Colon (tissue), 2 donors: ENCODE measurements around the gene COMMD4.
"Not testable (repeated sequence)": the region's sequence is repeated elsewhere in the genome, so short reads cannot be mapped to it uniquely, and the experiment has no call there.

Experiments
- FAIRE-seq: peaks from 2 replicates; lab custom pipeline; 2012; peaks lifted over from hg19 to GRCh38; lab: Jason Lieb, UNC
- donor health status: control.
- donor health status: control.

COMMD4 gene

DNA sequence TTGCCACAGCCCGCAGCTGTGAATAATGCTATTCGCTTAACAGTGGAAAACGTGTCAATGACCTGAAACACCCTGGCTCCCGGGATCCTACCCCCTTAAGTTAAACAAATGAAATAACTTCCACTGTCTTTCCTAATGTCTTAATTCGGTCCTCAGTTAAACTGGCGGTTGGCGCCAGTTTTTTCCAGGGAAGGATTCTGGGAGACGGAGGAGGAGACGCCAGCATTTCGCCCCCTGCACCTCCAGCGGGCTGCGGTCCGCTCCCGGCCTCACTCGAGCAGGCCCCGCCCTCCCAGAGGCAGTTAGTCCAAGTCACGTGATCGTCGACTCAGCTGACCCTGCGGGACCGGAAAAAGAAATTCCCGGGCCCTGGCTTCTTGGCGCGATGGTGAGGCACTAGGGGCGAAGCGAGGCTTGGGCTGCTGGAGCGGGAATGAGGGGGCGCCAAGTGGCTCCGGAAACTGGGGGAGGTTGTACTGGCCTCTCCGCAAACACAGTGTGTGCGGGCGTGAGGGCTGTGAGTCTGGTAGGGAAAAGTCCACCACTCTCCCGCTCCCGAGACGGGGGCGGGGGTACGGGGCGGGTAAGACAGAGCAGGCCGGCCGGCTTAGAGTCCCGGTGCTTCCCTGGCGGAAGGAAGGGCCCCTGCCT is at the start of gene COMMD4:
TSS of gene COMMD4 (plus strand) at position 359 of the 651 bp plus-strand sequence. CDS start at position 386, 27 bp downstream.
- no peak for FAIRE-seq

DNA sequence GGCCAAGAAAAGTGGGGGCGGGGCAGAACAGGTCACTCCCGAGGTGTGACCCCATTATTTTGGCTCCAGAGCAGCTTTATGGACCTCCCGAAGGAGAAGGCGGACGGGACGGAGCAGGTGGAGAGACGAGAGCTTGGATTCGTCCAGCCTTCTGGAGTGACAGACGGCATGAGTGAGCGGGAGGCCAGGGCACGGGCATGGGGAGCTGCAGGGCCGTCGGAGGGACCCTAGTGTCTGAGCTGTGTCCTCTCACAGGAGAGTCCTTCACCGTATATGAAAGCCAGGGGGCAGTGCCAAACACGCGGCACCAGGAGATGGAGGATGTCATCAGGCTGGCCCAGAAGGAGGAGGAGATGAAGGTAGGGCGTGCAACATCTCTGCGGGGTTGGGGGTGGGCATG is 42.2 kb upstream of the COMMD4 start:
- not testable (repeated sequence) for FAIRE-seq

DNA sequence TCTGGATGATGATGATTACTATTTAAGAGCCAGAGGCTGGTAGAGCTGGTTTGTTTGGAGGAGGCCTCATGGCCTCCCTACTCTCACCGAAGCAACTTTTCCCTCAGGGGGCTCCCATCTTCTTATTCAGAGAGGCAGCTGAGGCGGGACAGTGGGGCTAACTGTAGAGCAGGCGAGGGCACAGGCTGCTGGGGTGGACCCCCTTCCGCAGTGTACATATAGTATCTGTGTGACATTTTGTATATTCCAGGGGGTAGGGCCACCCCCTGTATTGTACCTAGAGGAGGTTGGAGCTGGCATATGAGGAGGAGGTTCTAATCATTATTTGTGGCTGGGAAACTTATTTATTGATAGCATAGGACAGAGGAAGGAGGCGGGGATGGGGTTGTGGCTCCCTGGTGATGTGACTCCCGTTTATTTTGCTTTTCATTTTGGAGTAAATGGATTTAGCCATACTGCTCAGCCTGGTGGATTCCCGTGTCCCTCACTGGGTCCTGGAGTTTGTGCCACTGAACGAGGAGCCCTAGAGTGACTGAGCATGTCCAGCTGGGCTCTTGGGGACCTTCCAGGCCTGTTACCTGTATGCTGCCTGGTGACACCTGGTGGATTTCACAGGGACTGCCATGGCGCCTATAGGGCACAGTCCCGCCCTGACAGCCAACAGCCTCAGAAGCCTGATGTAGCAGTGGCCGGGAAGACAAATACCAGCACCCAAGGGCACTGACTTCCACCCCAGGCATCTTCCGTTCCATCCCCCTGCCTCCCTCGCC is 37.1 kb upstream of the COMMD4 start:
- not testable (repeated sequence) for FAIRE-seq

DNA sequence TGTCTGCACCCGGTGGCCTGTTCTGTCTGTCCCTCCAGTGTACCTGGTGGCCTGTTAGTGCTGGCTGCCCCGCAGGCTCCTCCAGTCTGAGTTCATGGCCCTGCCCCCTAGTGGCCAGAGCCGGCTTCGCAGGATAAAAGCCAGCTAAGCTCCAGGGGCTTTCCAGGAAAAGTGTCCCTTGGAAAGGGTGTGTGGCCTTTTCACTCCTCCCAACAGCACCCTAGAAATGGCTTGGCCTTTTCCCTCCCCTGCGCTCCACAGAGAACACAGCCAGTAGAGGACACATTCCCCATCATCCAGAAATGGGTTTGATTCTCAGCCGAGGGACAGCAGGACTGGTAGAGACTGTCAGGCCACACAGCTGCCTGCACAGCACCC is 36.6 kb upstream of the COMMD4 start:
- FAIRE-seq, result not testable (repeated sequence)

DNA sequence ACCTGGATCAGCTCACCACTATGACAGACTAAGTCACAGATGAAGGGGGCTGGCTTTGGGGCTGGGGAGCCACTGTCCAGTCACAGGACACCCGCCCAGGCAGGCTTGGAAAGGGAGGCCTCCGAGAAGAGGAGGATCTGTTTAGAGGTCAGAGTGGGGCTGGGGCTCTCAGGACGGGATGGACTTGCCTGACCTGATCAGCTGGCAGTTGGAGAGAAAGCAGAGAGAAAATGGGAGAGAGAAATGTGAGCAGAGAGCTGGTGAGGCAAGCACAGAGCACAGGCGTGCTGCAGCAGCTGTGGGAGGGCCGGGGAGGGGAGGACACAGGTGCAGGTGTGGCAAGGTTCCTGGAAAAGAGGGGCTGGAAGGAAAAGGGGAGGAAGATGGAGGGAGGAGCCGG is 35.8 kb upstream of the COMMD4 start:
- not testable (repeated sequence) for FAIRE-seq

DNA sequence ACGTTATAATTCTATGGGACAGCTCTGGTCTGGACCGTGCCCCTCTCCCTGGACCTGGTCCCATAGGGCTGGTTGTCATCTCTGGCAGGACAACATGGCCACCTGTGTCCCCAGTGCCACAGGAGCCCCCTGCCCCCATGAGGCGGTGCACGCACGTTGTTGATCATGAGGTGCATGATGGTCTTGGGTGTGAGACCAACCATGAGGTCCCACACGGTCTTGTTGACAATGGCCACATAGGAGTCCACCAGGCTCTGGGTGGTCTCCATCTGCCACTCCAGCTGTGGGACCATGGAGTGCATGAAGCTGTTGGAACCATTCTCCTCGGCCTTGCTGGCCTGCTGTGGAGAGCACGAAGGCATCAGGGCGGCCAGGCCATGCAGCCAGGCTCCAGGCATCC is 33.5 kb upstream of the COMMD4 start:
- no peak for FAIRE-seq

DNA sequence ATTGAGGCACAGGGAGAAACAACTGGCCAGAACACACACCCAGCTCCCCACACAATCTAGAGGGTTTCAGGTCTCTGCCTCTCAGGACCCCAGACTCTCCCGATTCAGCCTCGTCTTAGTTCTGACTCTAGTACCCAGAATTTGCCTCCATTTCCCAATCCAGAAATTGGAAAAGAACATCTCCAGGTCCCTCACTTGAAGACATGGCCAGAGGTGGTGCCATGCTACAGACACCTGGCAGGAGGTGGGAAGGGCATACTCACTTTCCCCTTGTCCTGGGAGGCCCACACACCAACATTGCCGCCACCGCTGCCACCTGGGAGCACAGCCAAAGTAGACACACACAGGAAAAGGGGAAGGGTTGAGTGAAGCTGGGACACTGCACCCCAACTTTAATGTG is 33.1 kb upstream of the COMMD4 start:
- not testable (repeated sequence) for FAIRE-seq

DNA sequence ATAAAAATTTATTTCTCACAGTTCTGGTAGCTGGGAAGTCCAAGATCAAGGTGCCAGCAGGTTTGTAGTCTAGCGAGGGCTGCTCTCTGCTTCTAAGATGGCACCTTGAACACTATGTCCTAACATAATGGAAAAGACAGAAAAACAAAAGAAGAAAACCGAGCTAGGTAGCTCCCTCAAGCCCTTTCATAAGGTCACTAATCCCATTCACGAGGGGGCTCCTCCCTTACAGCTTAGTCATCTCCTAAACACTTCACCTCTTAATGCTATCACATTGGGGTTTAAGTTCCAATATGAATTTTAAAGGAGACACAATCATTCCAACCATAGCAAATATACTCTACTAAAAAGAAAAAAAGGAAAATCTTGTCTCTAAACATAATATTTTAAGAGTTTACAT is 29.7 kb upstream of the COMMD4 start:
- no peak for FAIRE-seq

DNA sequence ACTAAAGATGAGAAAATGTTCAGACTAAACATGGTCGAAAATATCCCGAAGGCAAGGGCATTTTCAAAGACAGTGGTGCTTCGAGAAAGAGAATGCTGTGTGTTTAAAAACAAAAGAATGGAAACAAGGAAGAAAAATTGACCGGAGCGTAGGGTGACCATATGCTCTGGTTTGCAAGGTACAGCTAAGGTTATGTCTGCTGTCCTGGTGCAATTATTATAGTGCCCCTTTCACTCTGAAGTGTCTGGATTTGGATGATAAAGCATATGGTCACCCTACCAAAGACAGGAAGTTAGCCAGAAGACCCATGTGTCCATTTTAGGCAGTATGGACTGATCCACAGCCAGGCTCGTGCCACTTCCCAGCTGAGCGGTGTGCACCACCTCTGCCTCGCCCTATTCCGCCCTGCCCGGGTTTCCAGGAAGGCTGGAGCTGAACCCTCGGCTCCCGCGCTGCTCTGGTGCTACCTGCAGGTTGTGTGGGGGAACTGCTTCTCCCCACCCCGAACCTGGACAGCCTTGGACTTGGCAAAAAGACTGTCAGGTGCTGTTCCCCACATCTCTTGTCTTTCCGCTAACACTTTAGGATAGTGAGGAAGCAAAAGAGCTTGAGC is 28.0 kb upstream of the COMMD4 start:
- FAIRE-seq, result no peak

DNA sequence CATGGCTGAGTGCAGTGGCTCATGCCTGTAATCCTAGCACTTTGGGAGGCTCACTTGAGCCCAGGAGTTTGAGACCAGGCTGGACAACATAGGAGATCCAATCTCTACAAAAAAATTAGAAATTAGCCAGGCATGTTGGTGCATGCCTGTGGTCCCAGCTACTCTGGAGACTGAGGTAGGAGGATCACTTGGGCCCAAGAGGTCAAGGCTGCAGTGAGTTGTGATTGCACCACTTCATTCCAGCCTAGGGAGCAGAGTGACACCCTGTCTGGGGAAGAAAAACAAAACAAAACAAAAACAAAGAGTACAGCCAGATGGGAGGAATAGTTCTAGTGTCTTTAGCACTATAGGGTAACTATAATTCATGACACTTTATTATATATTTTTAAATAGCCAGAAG is 26.2 kb upstream of the COMMD4 start:
- no peak for FAIRE-seq

DNA sequence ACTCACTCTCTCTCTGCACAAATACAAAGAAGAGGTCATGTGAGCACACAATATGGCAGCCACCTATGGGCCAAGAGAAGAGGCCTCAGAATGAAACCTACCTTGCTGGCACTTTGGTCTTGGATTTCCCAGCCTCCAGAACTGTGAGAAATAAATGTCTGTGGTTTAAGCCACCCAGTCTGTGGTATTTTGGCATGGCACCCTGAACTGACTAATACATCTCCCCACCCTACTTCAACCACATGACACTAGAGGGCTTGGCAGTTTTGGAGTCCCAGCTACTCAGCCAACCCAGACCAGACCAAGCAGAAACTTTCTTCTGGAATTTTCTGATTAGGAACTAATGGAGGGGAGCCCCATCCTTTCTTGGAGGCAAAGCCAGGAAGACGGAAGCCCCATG is 23.3 kb upstream of the COMMD4 start:
- FAIRE-seq, result not testable (repeated sequence)

DNA sequence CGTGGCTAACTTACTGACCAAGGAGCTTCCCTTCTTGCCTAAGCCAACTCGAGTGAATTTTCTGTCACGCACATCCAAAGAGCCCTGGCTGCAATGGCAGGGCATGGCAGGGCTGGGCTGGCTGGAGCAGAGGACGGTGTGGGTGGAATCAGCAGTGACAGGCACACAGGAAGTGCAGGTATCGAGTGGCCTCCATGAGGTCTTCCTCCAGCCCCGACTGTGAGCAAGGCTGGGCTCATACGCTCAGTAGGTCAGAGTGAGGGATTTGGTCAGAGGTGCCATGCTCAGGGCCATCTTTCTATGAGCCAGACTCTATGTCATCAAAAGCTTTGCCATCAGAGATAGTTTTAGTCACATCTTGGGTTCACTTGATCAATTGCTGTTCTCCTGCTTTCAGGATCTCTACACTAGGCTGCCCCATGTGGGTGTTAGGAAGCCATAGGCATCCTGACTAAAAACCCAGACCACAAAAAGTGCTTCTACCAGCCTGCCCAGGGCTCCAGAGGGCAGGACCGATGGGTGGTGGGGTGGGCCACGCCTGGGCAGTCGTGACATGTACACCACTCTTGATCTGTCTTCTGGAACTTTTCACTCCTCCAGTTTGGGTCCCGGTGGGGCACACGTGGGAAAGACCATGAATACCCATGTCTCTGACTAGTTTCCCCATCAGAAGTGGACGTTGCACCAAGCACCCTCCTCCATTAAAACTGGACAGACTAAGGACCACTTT is 22.6 kb upstream of the COMMD4 start:
- FAIRE-seq, result no peak

DNA sequence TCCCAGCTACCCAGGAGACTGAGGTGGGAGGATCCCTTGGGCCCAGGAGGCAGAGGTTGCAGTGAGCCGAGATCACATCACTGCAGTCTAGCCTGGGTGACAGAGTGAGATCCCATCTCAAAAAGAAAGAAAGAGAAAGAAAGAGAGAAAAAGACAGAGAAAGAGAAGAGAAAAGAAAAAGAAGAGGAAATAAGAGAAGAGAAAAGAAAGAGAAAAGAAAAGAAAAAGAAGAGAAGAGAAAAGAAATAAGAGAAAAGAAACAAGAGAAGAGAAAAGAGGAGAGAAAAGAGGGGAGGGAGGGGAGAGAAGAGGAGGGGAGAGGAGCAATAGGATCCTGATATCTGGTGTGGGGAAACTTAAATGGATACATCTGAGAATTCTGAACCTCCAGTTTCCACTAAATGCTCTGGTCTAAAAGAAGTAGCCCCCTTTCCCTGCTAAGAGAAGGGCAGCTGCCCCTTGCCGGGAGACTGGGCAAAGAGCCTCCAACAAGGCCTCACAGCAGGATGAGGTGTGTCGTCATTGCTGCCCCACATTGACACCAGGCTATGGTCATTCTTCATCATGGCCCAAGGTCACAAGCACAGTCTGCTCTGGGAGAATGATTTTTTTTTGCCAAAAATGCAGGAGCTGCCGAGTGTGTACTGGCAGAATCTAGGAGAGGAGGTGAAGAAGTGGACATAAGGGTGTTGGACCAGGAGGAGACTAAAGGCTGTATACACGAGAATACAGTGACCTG is 21.1 kb upstream of the COMMD4 start:
- FAIRE-seq, result no peak

DNA sequence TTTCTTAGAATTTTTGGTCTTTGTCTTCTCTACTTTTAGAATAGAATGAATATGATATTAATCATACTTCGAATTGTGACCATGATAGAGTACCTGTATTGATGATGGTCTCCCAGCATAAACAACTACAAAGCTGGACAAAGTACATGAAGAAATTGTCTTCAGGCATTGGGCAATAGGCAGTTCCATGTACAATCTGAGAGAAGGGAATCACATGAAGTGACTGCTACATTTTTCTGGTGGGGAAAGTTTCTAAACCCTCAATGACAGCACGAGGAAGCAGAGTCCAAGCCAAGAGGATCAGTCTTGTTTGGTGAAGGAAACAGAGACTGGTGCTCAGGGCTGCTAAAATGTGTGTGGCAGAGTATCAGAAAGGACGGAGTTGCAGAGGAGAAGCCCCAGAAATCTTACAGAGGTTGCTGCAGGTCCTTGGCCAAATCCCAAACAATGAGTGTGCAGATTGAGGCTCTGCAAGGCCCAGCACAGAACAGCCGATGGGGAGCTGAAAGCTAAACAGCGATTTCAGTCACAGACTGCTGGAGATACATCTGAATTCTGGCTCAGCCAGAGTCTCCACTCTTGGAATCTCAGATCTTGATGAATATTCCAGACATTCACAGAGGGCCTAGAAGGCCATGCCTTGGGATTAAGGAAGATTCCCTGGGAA is 16.5 kb upstream of the COMMD4 start:
- FAIRE-seq, result not testable (repeated sequence)

DNA sequence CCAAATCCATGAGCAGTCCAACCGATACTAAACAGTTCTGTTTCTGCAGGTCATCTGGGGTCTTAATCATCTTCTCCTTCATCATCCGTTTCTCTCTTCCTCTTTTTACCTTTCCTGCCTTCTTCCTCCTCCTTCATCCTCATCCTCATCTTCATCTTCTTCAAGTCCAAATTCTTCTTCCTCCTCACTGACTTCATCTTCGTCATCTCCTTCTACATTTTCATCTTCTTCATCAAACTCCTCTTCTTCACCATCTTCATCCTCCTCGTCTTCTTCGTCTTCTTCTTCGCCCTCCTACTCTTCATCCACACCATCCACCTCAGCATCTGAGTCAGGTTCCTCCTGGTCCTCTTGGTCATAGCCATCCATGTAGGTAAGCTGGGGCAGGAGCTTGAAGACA is 14.2 kb upstream of the COMMD4 start:
- FAIRE-seq, result no peak

DNA sequence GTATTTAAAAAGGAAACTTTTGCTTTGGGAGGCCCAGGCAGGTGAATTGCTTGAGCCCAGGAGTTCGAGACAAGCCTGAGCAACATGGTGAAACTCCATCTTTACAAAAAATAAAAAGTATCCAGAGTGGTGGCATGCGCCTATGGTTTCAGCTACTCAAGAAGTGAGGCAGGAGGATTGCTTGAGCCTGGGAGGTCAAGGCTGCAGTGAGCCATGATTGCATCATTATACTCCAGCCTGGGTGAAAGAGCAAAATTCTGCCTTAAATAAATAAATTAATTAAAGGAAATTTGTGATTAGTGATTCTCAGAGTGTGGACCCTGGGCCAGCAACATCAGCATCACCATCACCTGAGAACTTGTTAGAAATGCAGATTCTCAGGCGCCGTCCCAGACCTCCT is 9.9 kb upstream of the COMMD4 start:
- no peak for FAIRE-seq

DNA sequence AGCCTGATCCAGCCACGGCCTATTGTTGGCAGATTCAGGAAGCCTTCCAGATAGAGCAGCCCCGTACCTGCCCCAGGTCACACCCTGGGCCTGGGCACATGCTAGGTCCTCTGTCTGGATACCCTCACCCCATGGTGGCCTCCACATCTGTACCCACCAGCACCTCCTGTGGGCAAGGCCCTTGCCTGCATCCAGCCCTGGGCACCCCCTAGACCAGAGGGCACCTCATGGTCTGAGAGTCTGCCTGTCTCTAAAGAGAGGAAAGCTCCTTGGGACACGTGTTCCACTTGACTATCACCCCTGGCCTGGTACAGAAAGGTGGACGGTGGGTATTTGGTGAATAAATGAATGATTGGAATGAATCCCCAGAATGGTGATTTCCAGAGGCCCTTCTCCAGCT is 8.9 kb upstream of the COMMD4 start:
- FAIRE-seq, result no peak

DNA sequence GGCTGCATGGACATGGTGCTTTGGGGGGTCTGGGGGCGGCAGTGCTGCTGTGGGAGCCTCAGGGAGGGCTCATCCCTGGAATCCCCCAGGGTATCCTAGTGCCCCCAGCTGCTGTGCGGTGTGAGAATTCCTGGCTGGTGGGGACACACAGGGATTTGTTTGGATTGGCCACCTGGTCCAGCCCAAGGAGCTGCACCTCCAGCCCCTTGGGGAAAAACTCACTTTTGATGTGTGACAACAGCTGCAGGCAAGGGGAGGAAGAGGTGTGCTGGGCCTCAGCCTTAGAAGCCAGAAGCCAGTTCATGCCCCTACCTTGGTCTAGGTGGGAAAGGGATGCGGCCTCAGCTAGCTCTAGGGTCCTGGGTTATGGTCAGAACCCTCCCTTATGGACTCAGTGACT is 8.4 kb upstream of the COMMD4 start:
- FAIRE-seq, result no peak

DNA sequence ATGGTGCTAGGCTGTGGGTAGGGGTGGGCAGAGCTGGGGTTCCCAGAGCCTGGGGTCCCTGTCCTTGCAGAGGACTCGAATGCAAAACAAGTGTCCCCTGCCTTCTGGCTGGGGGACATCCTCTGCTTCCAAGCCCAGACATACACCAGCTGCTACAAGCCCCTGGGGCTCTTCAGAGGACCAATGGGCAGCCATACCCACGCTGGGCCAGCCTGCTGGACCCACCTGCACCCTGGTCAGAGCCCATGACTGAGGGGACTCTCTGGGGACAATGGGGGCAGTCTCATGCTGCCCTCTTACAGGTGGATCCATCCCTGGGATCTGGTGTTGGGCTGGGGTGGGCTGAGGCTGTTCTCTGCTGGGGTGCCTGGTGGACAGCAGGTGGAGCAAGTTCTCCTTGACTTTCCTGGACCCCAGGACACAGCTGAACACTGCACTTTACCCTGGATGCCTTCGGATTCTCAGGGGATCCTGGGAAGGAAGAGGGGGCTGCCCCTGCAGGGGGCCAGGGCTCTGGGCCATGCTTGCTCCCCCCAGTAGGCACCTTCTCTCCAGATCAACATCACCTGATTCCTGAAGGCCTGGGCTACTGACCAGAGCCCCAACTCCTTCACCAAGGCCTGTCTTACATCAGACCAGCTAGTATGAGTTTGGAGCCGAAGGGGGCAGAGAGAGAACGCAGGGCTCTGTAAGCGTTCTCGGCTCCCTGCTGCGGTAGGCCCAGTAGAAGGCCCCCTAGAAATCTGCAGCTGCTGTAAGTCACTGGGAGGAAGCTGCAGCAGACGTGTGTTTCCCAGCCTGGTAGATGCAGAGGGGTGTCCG is 7.2 kb upstream of the COMMD4 start:
- FAIRE-seq, result no peak

DNA sequence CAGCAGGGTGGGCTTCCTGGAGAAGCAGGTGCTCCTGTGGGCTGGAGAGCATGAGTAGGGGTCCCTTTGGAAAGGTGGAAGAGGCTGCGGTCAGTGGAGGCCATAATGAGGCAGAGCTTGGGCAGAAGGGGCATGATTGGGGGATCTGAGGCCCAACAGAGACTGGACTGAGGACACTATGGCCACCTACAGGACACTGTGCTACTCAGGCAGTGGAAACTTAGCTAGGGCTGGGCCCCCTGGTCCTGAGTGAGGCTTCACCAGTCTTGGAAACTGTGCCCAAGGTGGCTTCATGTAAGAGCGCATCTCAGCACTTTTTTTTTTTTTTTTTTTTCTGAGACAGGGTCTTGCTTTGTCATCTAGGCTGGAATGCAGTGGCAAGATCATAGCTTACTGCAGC is 6.3 kb upstream of the COMMD4 start:
- no peak for FAIRE-seq

DNA sequence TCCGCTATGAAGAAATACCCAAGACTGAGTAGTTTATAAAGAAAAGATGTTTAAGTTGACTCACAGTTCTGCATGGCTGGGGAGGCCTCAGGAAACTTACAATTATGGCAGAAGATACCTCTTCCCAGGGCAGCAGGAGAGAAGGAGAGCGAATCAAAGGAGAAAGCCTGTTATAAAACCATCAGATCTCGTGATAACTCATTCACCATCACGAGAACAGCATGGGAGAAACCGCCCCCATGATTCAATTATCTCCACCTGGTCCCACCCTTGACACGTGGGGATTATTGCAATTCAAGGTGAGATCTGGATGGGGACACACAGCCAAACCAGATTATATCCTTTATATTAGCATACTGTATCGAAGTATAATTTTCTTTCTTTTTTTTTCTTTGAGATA is 3.8 kb upstream of the COMMD4 start:
- not testable (repeated sequence) for FAIRE-seq
